IMR-90 (cell line): Measurements from ENCODE around the gene NLRC5. TPM values are rescaled to one million over a fixed set of nuclear protein-coding genes. Genes with fewer than 3 reads are reported as not detected.
A peak's percentile ranks its signal among the peaks of the same experiment; 100 is the strongest.

Experiments used
- ATAC-seq: fragments of 200-7000 bp; cut with Tn5 transposase; 2 replicates; pipeline ENCODE4 v1.9.1; 2020; ENCODE audit warnings: low read depth, mild to moderate bottlenecking, moderate library complexity
- BruUV-seq: library from RNA; stranded (reverse); fragments of 400-500 nt; replicated peaks from 2 replicates; lab custom pipeline; 2021; lab: Mats Ljungman, UMichigan
- CTCF ChIA-PET: fragments of 300-600 bp; formaldehyde crosslinking; extraction: SDS; loops from one replicate; lab custom pipeline; 2021; ENCODE audit warnings: antibody characterized with exemption; lab: Yijun Ruan, JAX
- POLR2A ChIA-PET: fragments of 300-600 bp; sonication (Branson Sonifier 250); formaldehyde crosslinking; loops from one replicate; lab custom pipeline; 2022; ENCODE audit warnings: antibody characterized with exemption; ENCODE audit not compliant: unreplicated experiment; lab: Charles Lee
- DNase-seq: peaks from one replicate; pipeline ENCODE4 v3.0.0; 2013
- H2AFZ ChIP-seq: replicated peaks from 2 replicates; pipeline ENCODE3; 2013; ENCODE audit warnings: low read length, mild to moderate bottlenecking; ENCODE audit not compliant: poor library complexity
- H2AK5ac ChIP-seq: 2 replicates; pipeline ENCODE4 v1.6.1; 2013; ENCODE audit warnings: low read depth, low read length, inconsistent platforms
- H2AK9ac ChIP-seq: replicated peaks from 2 replicates; pipeline ENCODE3; 2013; ENCODE audit warnings: mild to moderate bottlenecking, low read depth, low read length, moderate library complexity; ENCODE audit not compliant: poor library complexity
- H2BK120ac ChIP-seq: 2 replicates; pipeline ENCODE4 v1.6.1; 2013; ENCODE audit warnings: low read depth, low read length, inconsistent platforms
- H2BK15ac ChIP-seq: 3 replicates; pipeline ENCODE4 v1.6.1; 2013; ENCODE audit warnings: low read depth, low read length, inconsistent platforms
- H2BK20ac ChIP-seq: 2 replicates; pipeline ENCODE4 v1.6.1; 2013; ENCODE audit warnings: low read depth, mild to moderate bottlenecking, inconsistent platforms, low read length, moderate library complexity
- H2BK5ac ChIP-seq: 2 replicates; pipeline ENCODE4 v1.6.1; 2013; ENCODE audit warnings: mild to moderate bottlenecking, low read depth, low read length, inconsistent platforms; ENCODE audit not compliant: poor library complexity, severe bottlenecking
- H3K14ac ChIP-seq: replicated peaks from 2 replicates; pipeline ENCODE4 v1.6.1; 2013; ENCODE audit warnings: low read depth, low read length, inconsistent platforms
- H3K18ac ChIP-seq: 2 replicates; pipeline ENCODE4 v1.6.1; 2013; ENCODE audit warnings: low read depth, low read length, control low read depth
- H3K23ac ChIP-seq: 2 replicates; pipeline ENCODE4 v1.6.1; 2013; ENCODE audit warnings: low read depth, low read length, inconsistent platforms
- H3K27ac ChIP-seq: 2 replicates; pipeline ENCODE4 v1.5.1; 2013; ENCODE audit warnings: mild to moderate bottlenecking, control low read depth, low read length; ENCODE audit not compliant: insufficient read depth
- H3K27me3 ChIP-seq: 2 replicates; pipeline ENCODE4 v1.6.1; 2013; ENCODE audit warnings: low read length; ENCODE audit not compliant: control insufficient read depth, insufficient read depth
- H3K36me3 ChIP-seq: 2 replicates; pipeline ENCODE4 v1.6.1; 2013; ENCODE audit warnings: low read length, mixed read lengths; ENCODE audit not compliant: control insufficient read depth, insufficient read depth
- H3K4ac ChIP-seq: 2 replicates; pipeline ENCODE4 v1.6.1; 2013; ENCODE audit warnings: low read depth, low read length, inconsistent platforms
- H3K4me1 ChIP-seq: 2 replicates; pipeline ENCODE4 v1.6.1; 2013; ENCODE audit warnings: low read length, mixed read lengths; ENCODE audit not compliant: control insufficient read depth, insufficient read depth
- H3K4me2 ChIP-seq: 2 replicates; pipeline ENCODE4 v1.6.1; 2013; ENCODE audit warnings: low read depth, mild to moderate bottlenecking, control low read depth, low read length, moderate library complexity
- H3K4me3 ChIP-seq: 2 replicates; pipeline ENCODE4 v1.5.1; 2013; ENCODE audit warnings: low read depth, mild to moderate bottlenecking, control low read depth, low read length, moderate library complexity; ENCODE audit not compliant: insufficient read depth
- H3K56ac ChIP-seq: 2 replicates; pipeline ENCODE4 v1.6.1; 2013; ENCODE audit warnings: low read length, inconsistent platforms; ENCODE audit not compliant: insufficient read depth; ENCODE audit errors: extremely low read depth
- H3K79me1 ChIP-seq, 2 experiments: 2 replicates each; pipeline ENCODE4 v1.6.1; 2013; ENCODE audit warnings: low read length in 2 of 2, inconsistent platforms in 1 of 2, low read depth in 1 of 2
- H3K9ac ChIP-seq: 2 replicates; pipeline ENCODE4 v1.6.1; 2013; ENCODE audit warnings: low read depth, low read length, control low read depth
- H3K9me1 ChIP-seq: 2 replicates; pipeline ENCODE4 v1.6.1; 2013; ENCODE audit warnings: low read length, inconsistent platforms; ENCODE audit not compliant: insufficient read depth
- H3K9me3 ChIP-seq: 2 replicates; pipeline ENCODE4 v1.6.1; 2013; ENCODE audit warnings: low read length; ENCODE audit not compliant: control insufficient read depth, insufficient read depth
- H4K20me1 ChIP-seq: 2 replicates; pipeline ENCODE4 v1.6.1; 2013; ENCODE audit warnings: low read length, inconsistent platforms; ENCODE audit not compliant: insufficient read depth
- H4K5ac ChIP-seq: 2 replicates; pipeline ENCODE4 v1.6.1; 2013; ENCODE audit warnings: mild to moderate bottlenecking, low read depth, low read length, control low read depth
- H4K8ac ChIP-seq, 2 experiments: 2 replicates each; pipeline ENCODE4 v1.6.1; 2013; ENCODE audit warnings: low read depth in 2 of 2, low read length in 2 of 2, control low read depth in 1 of 2, inconsistent platforms in 1 of 2
- H4K91ac ChIP-seq: 2 replicates; pipeline ENCODE4 v1.6.1; 2013; ENCODE audit warnings: low read depth, low read length, inconsistent platforms; ENCODE audit not compliant: insufficient read depth
- CTCF ChIP-seq: conservative IDR thresholded peaks from 2 replicates; pipeline ENCODE4 v1.5.1; 2012; ENCODE audit warnings: mild to moderate bottlenecking, low read depth, low read length, improper control_type of control experiment
- ELK1 ChIP-seq: fragments of 150-350 bp; IDR thresholded peaks from 2 replicates; pipeline ENCODE4 v1.6.1; 2016; ENCODE audit warnings: low read depth, mild to moderate bottlenecking, low read length, moderate library complexity, borderline replicate concordance
- WGBS, 2 experiments: methylation state at CpG; one replicate each; pipeline versions ENCODE4 v1.1.5 to v1.1.7; 2013; ENCODE audit warnings: missing lambda C conversion rate in 2 of 2; ENCODE audit not compliant: insufficient read length in 1 of 2; ENCODE audit errors: extremely low coverage in 2 of 2; 5-methylcytosine and 5-hydroxymethylcytosine counted together
- dilution Hi-C: fragments of 300-500 bp; cut with HindIII; formaldehyde crosslinking; loops from one replicate; pipeline ENCODE4 v1.14.3; 2018; ENCODE audit warnings: low sequenced_read_pairs; ENCODE audit not compliant: unreplicated experiment
- in situ Hi-C: fragments of 300-500 bp; cut with MboI; formaldehyde crosslinking; loops from 3 replicates; pipeline ENCODE4 v1.14.3; 2019; ENCODE audit warnings: low sequenced_read_pairs, inconsistent platforms, mixed read lengths
- intact Hi-C: fragments of 100-400 bp; cut with micrococcal nuclease; formaldehyde crosslinking; loops from 2 replicates; pipeline ENCODE4 v1.10.0; 2022
- polyA plus RNA-seq, 3 experiments: library from polyadenylated mRNA; depleted of rRNA; stranded (reverse); fragments of >200 nt; gene quantifications; 2 replicates each; pipeline ENCODE4 v1.2.3, GENCODE V29; 2012; ENCODE audit warnings: low replicate concordance in 1 of 3
- total RNA-seq: library from RNA; depleted of rRNA; stranded (reverse); fragments of >200 nt; gene quantifications from 2 replicates; pipeline ENCODE4 v1.2.3, GENCODE V29; 2012

NLRC5 gene
- total and polyA plus RNA-seq, 2 of the 4 experiments (the other 2 are of a cell fraction), result 9.1 to 14.9 TPM

GRCh38 chr16:57071831-57072582, 82.7 kb downstream of the NLRC5 start:
- no peak overlapping the region for H4K8ac ChIP-seq
- dilution Hi-C loops, result no loop called here
- no peak overlapping the region for H3K23ac ChIP-seq
- in situ Hi-C loops, result no loop called here
- ATAC-seq (peak; percentile 46; the same call in 1 of the 2 replicates), DNase-seq (peak; percentile 62)
- H2AK9ac ChIP-seq, result no peak overlapping the region
- no peak overlapping the region for H3K4me3 ChIP-seq
- H2BK5ac ChIP-seq, result no peak overlapping the region
- no peak overlapping the region for H2BK120ac ChIP-seq
- no peaks in the 10 kb centered on the region for H3K4me1 ChIP-seq
- no peak overlapping the region for H4K5ac ChIP-seq
- H3K9me3 ChIP-seq, result no peaks in the 10 kb centered on the region
- BruUV-seq, result no TSS peak
- CTCF ChIA-PET, result interaction anchor here (1.4 kb wide), 1 partner anchor 12 kb away, joined by 4 read pairs; no protein-coding TSS in a partner anchor
- no peak overlapping the region for H3K9ac ChIP-seq
- H3K27ac ChIP-seq, result no peak overlapping the region
- H2AK5ac ChIP-seq, result no peak overlapping the region
- no peak overlapping the region for H3K4me2 ChIP-seq
- 100% methylated on average over 1 of the region's 3 CpGs; no CpG with 5 or more reads in 1 of the 2 experiments for WGBS, 2 experiments
- H3K79me1 ChIP-seq, result no peaks in the 10 kb centered on the region
- no peak overlapping the region for H4K91ac ChIP-seq
- no peaks in the 10 kb centered on the region; the same call in 1 of the 2 replicates for H4K20me1 ChIP-seq
- no peak overlapping the region for H3K56ac ChIP-seq
- POLR2A ChIA-PET, result no interaction called here
- no peak overlapping the region for H3K4ac ChIP-seq
- no peaks in the 10 kb centered on the region for H3K27me3 ChIP-seq
- H3K9me1 ChIP-seq, result peaks cover 6% of the 10 kb centered on the region; the same call in 1 of the 2 replicates
- intact Hi-C loops, result no loop called here
- H2AFZ ChIP-seq, result peak overlapping the region; percentile 59
- H3K36me3 ChIP-seq, result peaks cover 3% of the 10 kb centered on the region; the same call in 1 of the 2 replicates
- H2BK15ac ChIP-seq, result no peak overlapping the region
- H2BK20ac ChIP-seq, result no peak overlapping the region
- no peak overlapping the region for H3K14ac ChIP-seq
- TF ChIP-seq ELK1 (no peak), CTCF (no peak)
- H3K18ac ChIP-seq, result no peak overlapping the region
